HepG2 (cell line): ENCODE results near the gene FAM163B. TPM values are rescaled to one million over a fixed set of nuclear protein-coding genes. Genes with fewer than 3 reads are reported as not detected.

Experiments
- ATAC-seq: fragments of 200-7000 bp; cut with Tn5 transposase; 3 replicates; pipeline ENCODE4 v1.9.1; 2020; ENCODE audit warnings: mild to moderate bottlenecking, moderate library complexity
- BruUV-seq: library from RNA; stranded (reverse); fragments of 400-500 nt; replicated peaks from 2 replicates; lab custom pipeline; 2021; lab: Mats Ljungman, UMichigan
- CTCF ChIA-PET: fragments of 300-600 bp; formaldehyde crosslinking; extraction: SDS; loops from one replicate; lab custom pipeline; 2021; ENCODE audit warnings: low total read pairs, inconsistent platforms, low intra/inter-chr PET ratio; lab: Yijun Ruan, JAX
- POLR2A ChIA-PET: fragments of 350-600 bp; sonication (Branson Sonifier 250); formaldehyde crosslinking; loops from one replicate; lab custom pipeline; 2020; ENCODE audit warnings: antibody characterized with exemption, inconsistent platforms; lab: Yijun Ruan, JAX
- DNase-seq: peaks from one replicate; pipeline ENCODE4 v3.0.0-alpha.2; 2015; ENCODE audit warnings: low spot score
- FAIRE-seq: peaks from 3 replicates; lab custom pipeline; 2011; peaks lifted over from hg19 to GRCh38; lab: Jason Lieb, UNC
- H2AFZ ChIP-seq: one replicate; pipeline ENCODE4 v1.6.1; 2011; ENCODE audit warnings: low read length, inconsistent platforms
- H3K27ac ChIP-seq: fragments of 300-600 bp; 3 replicates; pipeline ENCODE4 v1.8.0; 2011; ENCODE audit warnings: mixed run types, mild to moderate bottlenecking, mixed read lengths, low read length, inconsistent platforms; ENCODE audit not compliant: insufficient read depth; ENCODE audit errors: extremely low read length
- H3K27me3 ChIP-seq, 2 experiments: fragments of 200-600 bp in 1 of 2; 2 replicates in 1 of 2; 3 replicates in 1 of 2; pipeline versions ENCODE4 v1.6.0 to v1.8.0; 2011; ENCODE audit warnings: low read length in 2 of 2, mild to moderate bottlenecking in 2 of 2, moderate library complexity in 2 of 2, inconsistent platforms in 1 of 2; ENCODE audit not compliant: insufficient read depth in 2 of 2, control insufficient read depth in 1 of 2
- H3K36me3 ChIP-seq, 2 experiments: fragments of 200-600 bp in 1 of 2; replicated peaks in 1 of 2; 2 replicates in 1 of 2; 3 replicates in 1 of 2; pipeline versions ENCODE4 v1.5.1 to v1.8.0; 2011; ENCODE audit warnings: low read length in 2 of 2, inconsistent platforms in 1 of 2; ENCODE audit not compliant: insufficient read depth in 2 of 2, control insufficient read depth in 1 of 2
- H3K4me1 ChIP-seq: 2 replicates; pipeline ENCODE4 v1.5.1; 2012; ENCODE audit warnings: low read length, inconsistent platforms; ENCODE audit not compliant: insufficient read depth
- H3K4me2 ChIP-seq: 2 replicates; pipeline ENCODE4 v1.6.0; 2011; ENCODE audit warnings: low read depth, low read length, inconsistent platforms
- H3K4me3 ChIP-seq, 3 experiments: fragments of 200-600 bp in 1 of 3; sonication (generic), shearing (Covaris generic) in 1 of 3; replicated peaks in 1 of 3; 2 replicates each; pipeline ENCODE4 v1.5.1; 2011 to 2016; ENCODE audit warnings: low read length in 3 of 3, inconsistent platforms in 2 of 3, low read depth in 2 of 3, mild to moderate bottlenecking in 2 of 3, control low read depth in 1 of 3, mixed read lengths in 1 of 3; ENCODE audit not compliant: insufficient read depth in 1 of 3
- H3K79me2 ChIP-seq: one replicate; pipeline ENCODE4 v1.6.1; 2011; ENCODE audit warnings: low read length, inconsistent platforms; ENCODE audit not compliant: insufficient read depth
- H3K9ac ChIP-seq: 2 replicates; pipeline ENCODE4 v1.6.0; 2011; ENCODE audit warnings: mild to moderate bottlenecking, low read depth, low read length, inconsistent platforms; ENCODE audit not compliant: insufficient read depth
- H3K9me3 ChIP-seq: 2 replicates; pipeline ENCODE4 v1.5.1; 2012; ENCODE audit warnings: mild to moderate bottlenecking, low read length
- H4K20me1 ChIP-seq: 2 replicates; pipeline ENCODE4 v1.6.0; 2011; ENCODE audit warnings: inconsistent platforms, mild to moderate bottlenecking, low read length, moderate library complexity; ENCODE audit not compliant: insufficient read depth
- ASH2L ChIP-seq: fragments of 300-600, 200-600 bp; sonication (generic); IDR thresholded peaks from 2 replicates; pipeline ENCODE4 v1.7.0; 2017; ENCODE audit warnings: low read depth, mild to moderate bottlenecking, moderate library complexity, mixed read lengths, low read length; ENCODE audit not compliant: insufficient read length
- EHMT2 ChIP-seq: fragments of 200-600 bp; sonication (generic); IDR thresholded peaks from 2 replicates; pipeline ENCODE4 v1.7.0; 2017; ENCODE audit warnings: antibody characterized with exemption, low read depth, low read length, borderline replicate concordance
- GPBP1L1 ChIP-seq: sonication (generic); formaldehyde crosslinking; IDR thresholded peaks from 2 replicates; pipeline ENCODE4 v1.5.0; 2020; ENCODE audit warnings: mild to moderate bottlenecking, missing genetic modification reagents
- MTERF4 ChIP-seq: sonication (generic); formaldehyde crosslinking; IDR thresholded peaks from 2 replicates; pipeline ENCODE4 v1.8.0; 2023; ENCODE audit warnings: mild to moderate bottlenecking, missing genetic modification reagents
- NKX3-1 ChIP-seq: sonication (generic); formaldehyde crosslinking; IDR thresholded peaks from 2 replicates; pipeline ENCODE4 v1.5.0; 2020; ENCODE audit warnings: missing genetic modification reagents
- PHF20 ChIP-seq: sonication (generic); formaldehyde crosslinking; IDR thresholded peaks from 2 replicates; pipeline ENCODE4 v1.5.0; 2020; ENCODE audit warnings: mild to moderate bottlenecking, missing genetic modification reagents
- RBFOX2 ChIP-seq: fragments of 200-400 bp; formaldehyde crosslinking; IDR thresholded peaks from 2 replicates; pipeline ENCODE4 v1.6.1; 2017; ENCODE audit warnings: low read depth, mild to moderate bottlenecking, low read length
- REPIN1 ChIP-seq: sonication (generic); formaldehyde crosslinking; IDR thresholded peaks from 2 replicates; pipeline ENCODE4 v1.8.0; 2022; ENCODE audit warnings: missing genetic modification reagents, low read depth, mild to moderate bottlenecking, borderline replicate concordance
- RFX1 ChIP-seq: fragments of 450-650 bp; IDR thresholded peaks from 2 replicates; pipeline ENCODE4 v1.6.1; 2017
- SIX1 ChIP-seq: sonication (generic); formaldehyde crosslinking; IDR thresholded peaks from 2 replicates; pipeline ENCODE4 v1.4.0; 2020; ENCODE audit warnings: missing genetic modification reagents, borderline replicate concordance
- TMF1 ChIP-seq: sonication (generic); formaldehyde crosslinking; IDR thresholded peaks from 2 replicates; pipeline ENCODE4 v1.8.1; 2022; ENCODE audit warnings: low read depth, missing genetic modification reagents
- ZBTB33 ChIP-seq: sonication (generic); formaldehyde crosslinking; IDR thresholded peaks from 2 replicates; pipeline ENCODE4 v1.4.0; 2020; ENCODE audit warnings: missing genetic modification reagents
- ZFP36 ChIP-seq: fragments of 150-350 bp; IDR thresholded peaks from 2 replicates; pipeline ENCODE4 v1.6.1; 2018; ENCODE audit warnings: borderline replicate concordance, low read length, low read depth; ENCODE audit not compliant: partially characterized antibody
- ZNF232 ChIP-seq: sonication (generic); formaldehyde crosslinking; IDR thresholded peaks from 2 replicates; pipeline ENCODE4 v1.4.0; 2020; ENCODE audit warnings: missing genetic modification reagents, borderline replicate concordance
- ZNF260 ChIP-seq: sonication (generic); formaldehyde crosslinking; IDR thresholded peaks from 2 replicates; pipeline ENCODE4 v1.4.0; 2020; ENCODE audit warnings: missing genetic modification reagents, low read depth, mild to moderate bottlenecking, borderline replicate concordance
- ZNF296 ChIP-seq: sonication (generic); formaldehyde crosslinking; conservative IDR thresholded peaks from 2 replicates; pipeline ENCODE4 v1.5.0; 2020; ENCODE audit warnings: mild to moderate bottlenecking, missing genetic modification reagents
- ZNF879 ChIP-seq: sonication (generic); formaldehyde crosslinking; IDR thresholded peaks from 2 replicates; pipeline ENCODE4 v1.8.1; 2023; ENCODE audit warnings: missing genetic modification reagents
- ZSCAN31 ChIP-seq: sonication (generic); formaldehyde crosslinking; IDR thresholded peaks from 2 replicates; pipeline ENCODE4 v1.5.0; 2020; ENCODE audit warnings: low read depth, mild to moderate bottlenecking, missing genetic modification reagents
- WGBS: methylation state at CpG from one replicate; pipeline ENCODE4 v1.1.6; 2017; ENCODE audit warnings: low lambda C conversion rate; 5-methylcytosine and 5-hydroxymethylcytosine counted together
- in situ Hi-C: cut with HindIII; loops from 2 replicates; pipeline ENCODE4 v1.10.0; 2017; ENCODE audit warnings: low pct_unique_long_range_greater_than_20kb; ENCODE audit not compliant: extremely low pct_ligation_motif_present
- intact Hi-C: fragments of 100-400 bp; cut with micrococcal nuclease; formaldehyde crosslinking; loops from one replicate; pipeline ENCODE4 v1.10.0; 2022; ENCODE audit not compliant: unreplicated experiment
- polyA plus RNA-seq, 8 experiments: library from polyadenylated mRNA; depleted of rRNA in 3 of 8; stranded (reverse) in 7 of 8; unstranded in 1 of 8; fragments of >200 nt; fragmentation: Illumina TruSeq in 4 of 8; extraction: Trizol in 4 of 8; gene quantifications; 2 replicates each; pipeline versions ENCODE4 v1.2.1 to v1.2.3, GENCODE V29; 2011 to 2016; ENCODE audit warnings: low read depth in 4 of 8, missing spikeins in 1 of 8, mixed read lengths in 1 of 8; ENCODE audit not compliant: insufficient read depth in 1 of 8
- total RNA-seq, 5 experiments: library from RNA; depleted of rRNA; stranded (reverse); fragments of >200 nt; fragmentation: Illumina TruSeq; extraction: Trizol; gene quantifications; 2 replicates each; pipeline ENCODE4 v1.2.3, GENCODE V29; 2016; ENCODE audit warnings: low read depth in 1 of 5

Gene FAM163B
- total and polyA plus RNA-seq, 2 of the 13 experiments (the other 11 are each of a cell fraction or from before 2014, with no cell fraction given) = not detected

- WGBS = 45% methylated on average over 7 of the region's 23 CpGs
- no peaks in the 10 kb centered on the region; the same call in 1 of the 2 replicates for H3K9me3 ChIP-seq
- no peaks in the 10 kb centered on the region for H3K79me2 ChIP-seq
- H3K27me3 ChIP-seq = peaks cover 9 to 57% of the 10 kb centered on the region in 2 experiments; a peak in 4 of 5 replicates
- no peak overlapping the region for H3K9ac ChIP-seq
- no peak overlapping the region for H3K4me3 ChIP-seq
- H3K4me2 ChIP-seq = no peak overlapping the region
- no peak overlapping the region for H3K27ac ChIP-seq
- no TSS peak for BruUV-seq
- in situ Hi-C loops (no loop called here), intact Hi-C loops (no loop called here)
- POLR2A ChIA-PET = no interaction called here
- H3K4me1 ChIP-seq = no peaks in the 10 kb centered on the region
- H2AFZ ChIP-seq = no peak overlapping the region
- DNase-seq (no peak), ATAC-seq (no peak), FAIRE-seq (no peak)
- no peaks in the 10 kb centered on the region for H3K36me3 ChIP-seq
- CTCF ChIA-PET = no interaction called here
- no peak for TF ChIP-seq ZNF260 (CRISPR knock-in tag)
- TF ChIP-seq TMF1 = no peak
- TF ChIP-seq ZNF296 (CRISPR knock-in tag) = no peak
- no peak for TF ChIP-seq ZFP36
- TF ChIP-seq RBFOX2 = no peak
- TF ChIP-seq RFX1 = no peak
- no peak for TF ChIP-seq EHMT2
- no peak for TF ChIP-seq GPBP1L1 (CRISPR knock-in tag)
- TF ChIP-seq REPIN1 (CRISPR knock-in tag) = no peak
- TF ChIP-seq NKX3-1 (CRISPR knock-in tag) = no peak
- TF ChIP-seq ZBTB33 (CRISPR knock-in tag) = no peak
- TF ChIP-seq SIX1 (CRISPR knock-in tag) = no peak
- TF ChIP-seq ZNF879 (CRISPR knock-in tag) = no peak
- TF ChIP-seq ASH2L = no peak
- TF ChIP-seq MTERF4 (CRISPR knock-in tag) = no peak
- TF ChIP-seq ZNF232 (CRISPR knock-in tag) = no peak
- TF ChIP-seq PHF20 (CRISPR knock-in tag) = no peak
- no peak for TF ChIP-seq ZSCAN31 (CRISPR knock-in tag)
- H4K20me1 ChIP-seq = no peaks in the 10 kb centered on the region
Observed at GRCh38 chr9:133629221-133630110, 20.3 kb upstream of the FAM163B start.
